ENCODE data around the gene TMC5. TPM values are rescaled to one million over a fixed set of nuclear protein-coding genes. Genes with fewer than 3 reads are reported as not detected.

TMC5 gene
- total and polyA plus RNA-seq, 2 of the 13 experiments (the other 11 are each of a cell fraction or from before 2014, with no cell fraction given) = 0.09 to 0.41 TPM

DNA sequence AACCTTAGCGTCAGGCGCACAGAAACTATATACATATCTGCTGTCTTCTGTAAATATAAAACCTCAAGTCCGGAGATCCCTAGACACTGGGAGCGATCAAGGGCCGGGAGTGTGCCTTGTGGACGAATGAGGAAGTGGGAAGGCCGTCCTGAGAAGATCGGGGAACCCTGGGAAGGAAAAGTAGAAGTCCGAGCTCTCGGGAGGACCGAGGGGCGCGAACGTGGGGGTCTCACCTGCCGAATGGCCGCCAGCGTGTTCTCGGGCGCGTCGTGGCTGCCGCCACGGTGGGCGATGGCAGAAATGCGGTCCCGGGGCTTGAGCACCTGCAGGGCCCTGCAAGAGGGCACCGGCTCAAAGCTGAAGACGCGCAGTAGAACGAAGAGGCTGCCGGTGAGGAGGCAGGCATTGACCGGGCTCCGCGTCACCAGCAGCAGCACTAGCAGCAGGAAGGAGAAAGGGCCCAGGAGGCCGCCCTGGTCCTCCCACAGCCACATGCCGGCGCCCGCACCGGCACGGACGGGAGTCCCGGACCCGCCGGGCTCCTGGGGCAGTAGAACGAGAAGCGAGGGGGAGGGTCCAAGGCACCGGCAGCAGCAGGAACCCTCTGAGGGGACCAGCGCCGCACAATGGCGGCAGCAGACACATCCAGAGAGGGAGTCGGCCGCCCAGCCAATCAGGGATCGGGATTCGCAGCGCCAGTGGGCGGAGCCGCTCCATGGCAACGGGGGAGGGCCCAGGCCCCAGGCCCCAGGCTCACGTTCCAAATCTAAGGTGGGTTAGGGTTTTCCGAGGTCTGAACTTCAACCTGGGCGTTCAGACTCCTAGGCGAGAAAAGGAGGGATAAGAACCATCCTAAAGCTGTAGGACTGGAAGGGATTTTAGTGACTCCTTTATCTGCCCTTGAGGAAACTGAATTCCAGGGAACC lies 104.1 kb downstream of the TMC5 start, which contains the start of gene GDE1 (continued):
- TF ChIP-seq ZNF496 (CRISPR knock-in tag; IDR thresholded peaks at IDR 0.05; ENCODE audit: insufficient replicate concordance) = no peak
- TF ChIP-seq MEF2D (CRISPR knock-in tag; IDR thresholded peaks at IDR 0.05) = peak; percentile 89; the same call in 1 of the 2 replicates
- TF ChIP-seq, protein P1, sequence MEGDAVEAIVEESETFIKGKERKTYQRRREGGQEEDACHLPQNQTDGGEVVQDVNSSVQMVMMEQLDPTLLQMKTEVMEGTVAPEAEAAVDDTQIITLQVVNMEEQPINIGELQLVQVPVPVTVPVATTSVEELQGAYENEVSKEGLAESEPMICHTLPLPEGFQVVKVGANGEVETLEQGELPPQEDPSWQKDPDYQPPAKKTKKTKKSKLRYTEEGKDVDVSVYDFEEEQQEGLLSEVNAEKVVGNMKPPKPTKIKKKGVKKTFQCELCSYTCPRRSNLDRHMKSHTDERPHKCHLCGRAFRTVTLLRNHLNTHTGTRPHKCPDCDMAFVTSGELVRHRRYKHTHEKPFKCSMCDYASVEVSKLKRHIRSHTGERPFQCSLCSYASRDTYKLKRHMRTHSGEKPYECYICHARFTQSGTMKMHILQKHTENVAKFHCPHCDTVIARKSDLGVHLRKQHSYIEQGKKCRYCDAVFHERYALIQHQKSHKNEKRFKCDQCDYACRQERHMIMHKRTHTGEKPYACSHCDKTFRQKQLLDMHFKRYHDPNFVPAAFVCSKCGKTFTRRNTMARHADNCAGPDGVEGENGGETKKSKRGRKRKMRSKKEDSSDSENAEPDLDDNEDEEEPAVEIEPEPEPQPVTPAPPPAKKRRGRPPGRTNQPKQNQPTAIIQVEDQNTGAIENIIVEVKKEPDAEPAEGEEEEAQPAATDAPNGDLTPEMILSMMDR (CRISPR knock-in tag; IDR thresholded peaks at IDR 0.05) = peak; percentile 85
- 0 out of 2 replicates have a peak, but pooled peaks have one; percentile 80 for TF ChIP-seq ZNF616 (CRISPR knock-in tag; IDR thresholded peaks at IDR 0.05; ENCODE audit: low read depth)
- peak; percentile 83; the same call in 1 of the 2 replicates for TF ChIP-seq ZNF556 (CRISPR knock-in tag; IDR thresholded peaks at IDR 0.05; ENCODE audit: borderline replicate concordance)
- TF ChIP-seq HDAC6 (IDR thresholded peaks at IDR 0.05; ENCODE audit: low read depth, low read length) = no peak
- TF ChIP-seq NPAS2 (CRISPR knock-in tag; IDR thresholded peaks at IDR 0.05; ENCODE audit: borderline replicate concordance) = no peak
- TF ChIP-seq, protein P2, sequence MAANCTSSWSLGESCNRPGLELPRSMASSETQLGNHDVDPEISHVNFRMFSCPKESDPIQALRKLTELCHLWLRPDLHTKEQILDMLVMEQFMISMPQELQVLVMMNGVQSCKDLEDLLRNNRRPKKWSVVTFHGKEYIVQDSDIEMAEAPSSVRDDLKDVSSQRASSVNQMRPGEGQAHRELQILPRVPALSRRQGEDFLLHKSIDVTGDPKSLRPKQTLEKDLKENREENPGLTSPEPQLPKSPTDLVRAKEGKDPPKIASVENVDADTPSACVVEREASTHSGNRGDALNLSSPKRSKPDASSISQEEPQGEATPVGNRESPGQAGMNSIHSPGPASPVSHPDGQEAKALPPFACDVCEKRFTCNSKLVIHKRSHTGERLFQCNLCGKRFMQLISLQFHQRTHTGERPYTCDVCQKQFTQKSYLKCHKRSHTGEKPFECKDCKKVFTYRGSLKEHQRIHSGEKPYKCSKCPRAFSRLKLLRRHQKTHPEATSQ (CRISPR knock-in tag; IDR thresholded peaks at IDR 0.05; ENCODE audit: borderline replicate concordance) = no peak
- 0 out of 2 replicates have a peak, but pooled peaks have one; percentile 53 for TF ChIP-seq HNRNPL (IDR thresholded peaks at IDR 0.05; ENCODE audit: low read depth, low read length)
- TF ChIP-seq ZNF709 (CRISPR knock-in tag; IDR thresholded peaks at IDR 0.05) = peak; percentile 74; the same call in 1 of the 2 replicates
- no peak for TF ChIP-seq SCMH1 (CRISPR knock-in tag; IDR thresholded peaks at IDR 0.05; ENCODE audit: borderline replicate concordance)
- no peak for TF ChIP-seq ZNF253 (CRISPR knock-in tag; IDR thresholded peaks at IDR 0.05; ENCODE audit: borderline replicate concordance)
- peak; percentile 95 for TF ChIP-seq ZSCAN31 (CRISPR knock-in tag; IDR thresholded peaks at IDR 0.05; ENCODE audit: low read depth)
- TF ChIP-seq TGIF2 (CRISPR knock-in tag; IDR thresholded peaks at IDR 0.05) = no peak
- peak; percentile 90; the same call in 1 of the 2 replicates for TF ChIP-seq KMT2B (CRISPR knock-in tag; IDR thresholded peaks at IDR 0.05)
- TF ChIP-seq ESRRA (CRISPR knock-in tag; IDR thresholded peaks at IDR 0.05; ENCODE audit: low read depth) = no peak; the same call in 1 of the 2 replicates
- TF ChIP-seq, protein P3, sequence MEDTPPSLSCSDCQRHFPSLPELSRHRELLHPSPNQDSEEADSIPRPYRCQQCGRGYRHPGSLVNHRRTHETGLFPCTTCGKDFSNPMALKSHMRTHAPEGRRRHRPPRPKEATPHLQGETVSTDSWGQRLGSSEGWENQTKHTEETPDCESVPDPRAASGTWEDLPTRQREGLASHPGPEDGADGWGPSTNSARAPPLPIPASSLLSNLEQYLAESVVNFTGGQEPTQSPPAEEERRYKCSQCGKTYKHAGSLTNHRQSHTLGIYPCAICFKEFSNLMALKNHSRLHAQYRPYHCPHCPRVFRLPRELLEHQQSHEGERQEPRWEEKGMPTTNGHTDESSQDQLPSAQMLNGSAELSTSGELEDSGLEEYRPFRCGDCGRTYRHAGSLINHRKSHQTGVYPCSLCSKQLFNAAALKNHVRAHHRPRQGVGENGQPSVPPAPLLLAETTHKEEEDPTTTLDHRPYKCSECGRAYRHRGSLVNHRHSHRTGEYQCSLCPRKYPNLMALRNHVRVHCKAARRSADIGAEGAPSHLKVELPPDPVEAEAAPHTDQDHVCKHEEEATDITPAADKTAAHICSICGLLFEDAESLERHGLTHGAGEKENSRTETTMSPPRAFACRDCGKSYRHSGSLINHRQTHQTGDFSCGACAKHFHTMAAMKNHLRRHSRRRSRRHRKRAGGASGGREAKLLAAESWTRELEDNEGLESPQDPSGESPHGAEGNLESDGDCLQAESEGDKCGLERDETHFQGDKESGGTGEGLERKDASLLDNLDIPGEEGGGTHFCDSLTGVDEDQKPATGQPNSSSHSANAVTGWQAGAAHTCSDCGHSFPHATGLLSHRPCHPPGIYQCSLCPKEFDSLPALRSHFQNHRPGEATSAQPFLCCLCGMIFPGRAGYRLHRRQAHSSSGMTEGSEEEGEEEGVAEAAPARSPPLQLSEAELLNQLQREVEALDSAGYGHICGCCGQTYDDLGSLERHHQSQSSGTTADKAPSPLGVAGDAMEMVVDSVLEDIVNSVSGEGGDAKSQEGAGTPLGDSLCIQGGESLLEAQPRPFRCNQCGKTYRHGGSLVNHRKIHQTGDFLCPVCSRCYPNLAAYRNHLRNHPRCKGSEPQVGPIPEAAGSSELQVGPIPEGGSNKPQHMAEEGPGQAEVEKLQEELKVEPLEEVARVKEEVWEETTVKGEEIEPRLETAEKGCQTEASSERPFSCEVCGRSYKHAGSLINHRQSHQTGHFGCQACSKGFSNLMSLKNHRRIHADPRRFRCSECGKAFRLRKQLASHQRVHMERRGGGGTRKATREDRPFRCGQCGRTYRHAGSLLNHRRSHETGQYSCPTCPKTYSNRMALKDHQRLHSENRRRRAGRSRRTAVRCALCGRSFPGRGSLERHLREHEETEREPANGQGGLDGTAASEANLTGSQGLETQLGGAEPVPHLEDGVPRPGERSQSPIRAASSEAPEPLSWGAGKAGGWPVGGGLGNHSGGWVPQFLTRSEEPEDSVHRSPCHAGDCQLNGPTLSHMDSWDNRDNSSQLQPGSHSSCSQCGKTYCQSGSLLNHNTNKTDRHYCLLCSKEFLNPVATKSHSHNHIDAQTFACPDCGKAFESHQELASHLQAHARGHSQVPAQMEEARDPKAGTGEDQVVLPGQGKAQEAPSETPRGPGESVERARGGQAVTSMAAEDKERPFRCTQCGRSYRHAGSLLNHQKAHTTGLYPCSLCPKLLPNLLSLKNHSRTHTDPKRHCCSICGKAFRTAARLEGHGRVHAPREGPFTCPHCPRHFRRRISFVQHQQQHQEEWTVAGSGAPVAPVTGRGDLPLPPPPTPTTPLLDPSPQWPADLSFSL (CRISPR knock-in tag; IDR thresholded peaks at IDR 0.05) = no peak
- no peak for TF ChIP-seq ZFP62 (CRISPR knock-in tag; IDR thresholded peaks at IDR 0.05)
- no peak for TF ChIP-seq PHF5A (CRISPR knock-in tag; IDR thresholded peaks at IDR 0.05; ENCODE audit: low read depth, unreplicated experiment)
